ENCODE results near the gene PLCXD1.

PLCXD1 gene

GRCh38 chrX:310621-311155, 29.5 kb downstream of the PLCXD1 start:
- DNase-seq (ENCODE audit: extremely low read depth, insufficient read length), result no peak
- no peaks in the 10 kb centered on the region for H3K27me3 ChIP-seq (replicated peaks; ENCODE audit: control insufficient read depth, insufficient read depth, low read length)
- TF ChIP-seq CTCF (IDR thresholded peaks at IDR 0.05; ENCODE audit: insufficient read depth, low read length, poor library complexity, severe bottlenecking), result no peak
- peaks cover 47% of the 10 kb centered on the region for H3K36me3 ChIP-seq (ENCODE audit: control insufficient read depth, insufficient read depth, low read length)
- H3K4me3 ChIP-seq (replicated peaks; ENCODE audit: low read depth, low read length), result no peak overlapping the region

GRCh38 chrX:311156-312129, 30.3 kb downstream of the PLCXD1 start:
- no peak for TF ChIP-seq CTCF (IDR thresholded peaks at IDR 0.05; ENCODE audit: insufficient read depth, low read length, poor library complexity, severe bottlenecking)
- no peak for DNase-seq (ENCODE audit: extremely low read depth, insufficient read length)
- Histone ChIP-seq H3K36me3 (ENCODE audit: control insufficient read depth, insufficient read depth, low read length) (peaks cover 47% of the 10 kb centered on the region), H3K4me3 (replicated peaks; ENCODE audit: low read depth, low read length) (no peak overlapping the region), H3K27me3 (replicated peaks; ENCODE audit: control insufficient read depth, insufficient read depth, low read length) (no peaks in the 10 kb centered on the region)

- H3K36me3 ChIP-seq (ENCODE audit: control insufficient read depth, insufficient read depth, low read length), result peaks cover 40% of the 10 kb centered on the region
- H3K27me3 ChIP-seq (replicated peaks; ENCODE audit: control insufficient read depth, insufficient read depth, low read length), result no peaks in the 10 kb centered on the region
- no peak for TF ChIP-seq CTCF (IDR thresholded peaks at IDR 0.05; ENCODE audit: insufficient read depth, low read length, poor library complexity, severe bottlenecking)
- DNase-seq (ENCODE audit: extremely low read depth, insufficient read length), result no peak
- H3K4me3 ChIP-seq (replicated peaks; ENCODE audit: low read depth, low read length), result no peak overlapping the region
Measured at GRCh38 chrX:312621-313331, 31.6 kb downstream of the PLCXD1 start.

GRCh38 chrX:313546-313945, 32.4 kb downstream of the PLCXD1 start:
- Histone ChIP-seq H3K36me3 (ENCODE audit: control insufficient read depth, insufficient read depth, low read length) (peaks cover 40% of the 10 kb centered on the region), H3K27me3 (replicated peaks; ENCODE audit: control insufficient read depth, insufficient read depth, low read length) (no peaks in the 10 kb centered on the region), H3K4me3 (replicated peaks; ENCODE audit: low read depth, low read length) (no peak overlapping the region)
- no peak for DNase-seq (ENCODE audit: extremely low read depth, insufficient read length)
- no peak for TF ChIP-seq CTCF (IDR thresholded peaks at IDR 0.05; ENCODE audit: insufficient read depth, low read length, poor library complexity, severe bottlenecking)

GRCh38 chrX:314049-314448, 32.9 kb downstream of the PLCXD1 start:
- DNase-seq (ENCODE audit: extremely low read depth, insufficient read length), result no peak
- peaks cover 39% of the 10 kb centered on the region for H3K36me3 ChIP-seq (ENCODE audit: control insufficient read depth, insufficient read depth, low read length)
- H3K27me3 ChIP-seq (replicated peaks; ENCODE audit: control insufficient read depth, insufficient read depth, low read length), result no peaks in the 10 kb centered on the region
- no peak for TF ChIP-seq CTCF (IDR thresholded peaks at IDR 0.05; ENCODE audit: insufficient read depth, low read length, poor library complexity, severe bottlenecking)
- no peak overlapping the region for H3K4me3 ChIP-seq (replicated peaks; ENCODE audit: low read depth, low read length)
